Esophagus muscularis mucosa (tissue), 4 donors: ENCODE results near the gene VPS18. TPM values are rescaled to one million over a fixed set of nuclear protein-coding genes. Genes with fewer than 3 reads are reported as not detected.

Experiments
- DNase-seq: peaks from one replicate; pipeline ENCODE4 v3.0.0-alpha.2; 2017; ENCODE audit errors: extremely low spot score
- H3K27ac ChIP-seq, 4 donors: fragments of 200-600 bp; sonication (generic); replicated peaks in 1 of 4; 1 replicate in 3 of 4; 2 replicates in 1 of 4; pipeline ENCODE4 v1.5.1; 2016 to 2019; ENCODE audit warnings: mild to moderate bottlenecking in 1 of 4
- H3K27me3 ChIP-seq, 4 donors: fragments of 200-600 bp; sonication (generic); one replicate each; pipeline versions ENCODE4 v1.5.1 to v1.6.0; 2016 to 2019
- H3K36me3 ChIP-seq, 4 donors: fragments of 200-600 bp; sonication (generic); one replicate each; pipeline ENCODE4 v1.5.1; 2016 to 2019
- H3K4me1 ChIP-seq, 4 donors: fragments of 200-600 bp; sonication (generic); one replicate each; pipeline ENCODE4 v1.5.1; 2016 to 2019
- H3K4me3 ChIP-seq, 4 donors: fragments of 200-600 bp; sonication (generic); 1 replicate in 2 of 4; 2 replicates in 2 of 4; pipeline ENCODE4 v1.5.1; 2016 to 2019; ENCODE audit warnings: mild to moderate bottlenecking in 4 of 4, moderate library complexity in 1 of 4
- H3K9me3 ChIP-seq, 4 donors: fragments of 200-600 bp; sonication (generic); 1 replicate in 3 of 4; 2 replicates in 1 of 4; pipeline ENCODE4 v1.5.1; 2016 to 2019
- EP300 ChIP-seq: sonication (generic); formaldehyde crosslinking; IDR thresholded peaks from one replicate; pipeline ENCODE4 v1.6.1; 2017; ENCODE audit warnings: antibody characterized with exemption
- POLR2A ChIP-seq: fragments of 450-650 bp; IDR thresholded peaks from one replicate; pipeline ENCODE4 v1.6.1; 2017; ENCODE audit warnings: antibody characterized with exemption, moderate library complexity, mild to moderate bottlenecking, low read depth
- POLR2AphosphoS5 ChIP-seq, 2 donors: sonication (generic); formaldehyde crosslinking; IDR thresholded peaks; one replicate each; pipeline ENCODE4 v1.6.1; 2017; ENCODE audit warnings: antibody characterized with exemption in 2 of 2
- WGBS: methylation state at CpG from one replicate; pipeline ENCODE4 v1.1.5; 2018; 5-methylcytosine and 5-hydroxymethylcytosine counted together
- intact Hi-C: fragments of 100-400 bp; cut with DNase I; formaldehyde crosslinking; loops from one replicate; pipeline ENCODE4 v1.15.1; 2023
- total RNA-seq, 4 donors: library from RNA; depleted of rRNA; stranded (reverse); fragments of >200 nt; gene quantifications; one replicate each; pipeline versions ENCODE4 v1.1.0 to v1.2.1, GENCODE V29; 2016
- TF ChIP-seq, protein P1 (sequence below), 3 experiments: fragments of 200-600 bp in 2 of 3; fragments of 450-650 bp in 1 of 3; sonication (generic) in 2 of 3; IDR thresholded peaks; one replicate each; pipeline ENCODE4 v1.5.1; 2017 to 2019; ENCODE audit warnings: antibody characterized with exemption in 3 of 3, mild to moderate bottlenecking in 2 of 3, moderate library complexity in 1 of 3

Gene VPS18
- total RNA-seq, 4 donors from 2014 or later = 28.7 to 36.6 (median 32.2) TPM

DNA sequence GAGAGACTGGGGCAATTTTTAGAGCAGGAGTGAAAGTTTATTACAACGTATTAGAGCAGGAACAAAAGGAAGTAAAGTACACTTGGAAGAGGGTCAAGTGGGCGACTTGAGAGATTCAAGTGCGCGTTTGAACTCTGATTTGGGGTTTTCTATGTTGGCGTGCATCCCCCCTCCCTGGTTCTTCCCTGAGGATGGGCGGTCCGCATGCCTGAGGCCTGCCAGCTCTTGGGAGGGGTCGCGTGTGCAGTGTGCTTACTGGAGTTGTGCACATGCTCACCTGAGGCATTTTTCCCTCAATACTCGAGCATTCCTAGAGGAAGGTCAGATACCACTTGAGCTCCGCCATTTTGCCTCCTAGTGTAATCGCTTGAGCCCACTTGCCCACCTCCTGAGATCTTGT, 48.6 kb downstream of the VPS18 start:
- H3K4me1 ChIP-seq = peaks cover 33 to 47% (median 36%) of the 10 kb centered on the region in 4 donors
- H3K27me3 ChIP-seq = peaks cover 0 to 4% (median 0%) of the 10 kb centered on the region in 4 donors
- no peak for DNase-seq
- H3K36me3 ChIP-seq = peaks cover 0 to 6% (median 0%) of the 10 kb centered on the region in 4 donors
- peak overlapping the region in 3 of 4 donors; percentile 80 to 87 (median 86) for H3K27ac ChIP-seq
- intact Hi-C loops = loop anchor here (2.0 kb wide), 1 partner anchor 78 kb away; no protein-coding TSS in a partner anchor
- TF ChIP-seq POLR2AphosphoS5 (IDR thresholded peaks at IDR 0.05) = no peak
- peak overlapping the region in 2 of 4 donors; percentile 65 to 80 for H3K4me3 ChIP-seq
- H3K9me3 ChIP-seq = no peaks in the 10 kb centered on the region
- 86% methylated on average over 12 of the region's 12 CpGs for WGBS

DNA sequence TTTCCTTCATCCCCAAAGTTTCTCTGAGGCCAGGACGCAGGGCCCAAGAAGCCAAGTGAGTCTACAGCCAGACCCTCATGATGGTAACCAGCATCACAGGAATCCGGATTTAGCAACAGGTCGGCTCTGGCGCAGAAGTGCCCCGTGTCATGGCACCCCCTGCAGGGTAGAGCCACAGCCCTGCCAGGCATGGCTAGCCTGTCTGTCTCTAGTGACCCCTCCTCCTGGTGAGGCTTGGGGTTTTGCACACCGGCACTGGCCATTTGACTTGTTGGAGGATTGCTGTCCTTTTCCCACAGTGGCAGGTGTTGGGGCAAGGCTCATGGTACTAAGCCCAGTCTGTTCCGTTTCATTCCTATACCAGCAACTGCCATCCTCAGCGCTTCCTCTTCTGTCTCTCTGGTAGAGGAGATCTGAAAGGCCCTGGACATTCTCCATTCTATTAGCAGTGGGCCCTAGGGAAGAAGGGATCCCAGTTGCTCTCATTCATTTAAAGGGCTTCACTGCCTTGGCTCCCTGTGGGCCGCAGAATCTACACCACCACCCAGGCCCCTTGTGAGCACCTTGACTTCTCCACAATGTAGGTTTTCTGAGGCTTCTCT, 49.6 kb downstream of the VPS18 start:
- WGBS = 98% methylated on average over 7 of the region's 9 CpGs

DNA sequence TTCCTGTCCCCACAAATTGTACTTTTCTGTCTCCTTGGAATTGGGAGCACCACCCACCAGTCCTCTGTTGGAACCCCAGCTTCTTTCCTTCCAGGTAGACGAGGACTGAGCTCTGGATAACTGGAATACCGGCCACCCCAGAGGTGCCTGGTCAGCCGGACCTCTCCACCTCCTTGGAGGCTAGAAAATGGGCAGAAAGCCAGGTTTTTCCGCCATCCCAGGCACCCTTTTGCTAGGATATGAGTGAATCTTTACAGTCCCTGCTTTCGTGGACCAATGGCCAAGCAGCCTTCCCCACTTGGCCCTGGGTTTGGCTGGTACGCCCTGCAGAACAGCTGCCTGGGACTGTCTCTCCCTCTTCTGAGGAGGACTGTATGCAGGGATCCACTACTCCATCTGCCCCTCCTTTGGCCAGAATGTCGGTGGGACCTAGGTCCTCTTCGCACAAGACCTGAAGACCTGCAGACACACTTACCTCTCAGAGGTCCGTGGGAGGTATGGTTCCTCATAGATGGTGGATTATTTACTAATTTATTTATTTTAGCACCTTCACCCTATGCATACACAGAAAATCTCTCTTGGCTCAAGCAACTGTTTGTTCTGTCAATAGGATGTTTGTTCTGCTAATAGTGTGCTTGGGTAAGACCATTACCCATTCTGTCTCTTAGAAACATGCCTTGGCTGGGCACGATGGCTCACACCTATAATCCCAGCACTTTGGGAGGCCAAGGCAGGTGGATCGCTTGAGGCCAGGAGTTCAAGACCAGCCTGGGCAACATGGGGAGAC, 50.5 kb downstream of the VPS18 start:
- Histone ChIP-seq H3K4me3 (no peak overlapping the region), H3K27ac (no peak overlapping the region), H3K27me3 (peaks cover 0 to 4% (median 0%) of the 10 kb centered on the region in 4 donors), H3K36me3 (no peaks in the 10 kb centered on the region), H3K4me1 (peaks cover 29 to 34% (median 31%) of the 10 kb centered on the region in 4 donors), H3K9me3 (no peaks in the 10 kb centered on the region)
- DNase-seq = no peak
- intact Hi-C loops = no loop called here
- no peak for TF ChIP-seq EP300
- TF ChIP-seq POLR2A = no peak
- TF ChIP-seq, protein P1, sequence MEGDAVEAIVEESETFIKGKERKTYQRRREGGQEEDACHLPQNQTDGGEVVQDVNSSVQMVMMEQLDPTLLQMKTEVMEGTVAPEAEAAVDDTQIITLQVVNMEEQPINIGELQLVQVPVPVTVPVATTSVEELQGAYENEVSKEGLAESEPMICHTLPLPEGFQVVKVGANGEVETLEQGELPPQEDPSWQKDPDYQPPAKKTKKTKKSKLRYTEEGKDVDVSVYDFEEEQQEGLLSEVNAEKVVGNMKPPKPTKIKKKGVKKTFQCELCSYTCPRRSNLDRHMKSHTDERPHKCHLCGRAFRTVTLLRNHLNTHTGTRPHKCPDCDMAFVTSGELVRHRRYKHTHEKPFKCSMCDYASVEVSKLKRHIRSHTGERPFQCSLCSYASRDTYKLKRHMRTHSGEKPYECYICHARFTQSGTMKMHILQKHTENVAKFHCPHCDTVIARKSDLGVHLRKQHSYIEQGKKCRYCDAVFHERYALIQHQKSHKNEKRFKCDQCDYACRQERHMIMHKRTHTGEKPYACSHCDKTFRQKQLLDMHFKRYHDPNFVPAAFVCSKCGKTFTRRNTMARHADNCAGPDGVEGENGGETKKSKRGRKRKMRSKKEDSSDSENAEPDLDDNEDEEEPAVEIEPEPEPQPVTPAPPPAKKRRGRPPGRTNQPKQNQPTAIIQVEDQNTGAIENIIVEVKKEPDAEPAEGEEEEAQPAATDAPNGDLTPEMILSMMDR (IDR thresholded peaks at IDR 0.05) = no peak
- no peak for TF ChIP-seq POLR2AphosphoS5 (IDR thresholded peaks at IDR 0.05)
- 91% methylated on average over 11 of the region's 11 CpGs for WGBS

More for the DNA sequence above, 49.6 kb downstream of the VPS18 start:
- DNase-seq = no peak
- intact Hi-C loops = loop anchor here (2.0 kb wide), 1 partner anchor 77 kb away; no protein-coding TSS in a partner anchor
- Histone ChIP-seq H3K9me3 (no peaks in the 10 kb centered on the region), H3K4me3 (no peak overlapping the region), H3K36me3 (peaks cover 0 to 5% (median 0%) of the 10 kb centered on the region in 4 donors), H3K27ac (no peak overlapping the region), H3K27me3 (peaks cover 0 to 4% (median 0%) of the 10 kb centered on the region in 4 donors), H3K4me1 (peaks cover 29 to 37% (median 33%) of the 10 kb centered on the region in 4 donors)
- TF ChIP-seq POLR2A (no peak), EP300 (no peak), POLR2AphosphoS5 (IDR thresholded peaks at IDR 0.05) (no peak)
- TF ChIP-seq, protein P1 (IDR thresholded peaks at IDR 0.05) = no peak

DNA sequence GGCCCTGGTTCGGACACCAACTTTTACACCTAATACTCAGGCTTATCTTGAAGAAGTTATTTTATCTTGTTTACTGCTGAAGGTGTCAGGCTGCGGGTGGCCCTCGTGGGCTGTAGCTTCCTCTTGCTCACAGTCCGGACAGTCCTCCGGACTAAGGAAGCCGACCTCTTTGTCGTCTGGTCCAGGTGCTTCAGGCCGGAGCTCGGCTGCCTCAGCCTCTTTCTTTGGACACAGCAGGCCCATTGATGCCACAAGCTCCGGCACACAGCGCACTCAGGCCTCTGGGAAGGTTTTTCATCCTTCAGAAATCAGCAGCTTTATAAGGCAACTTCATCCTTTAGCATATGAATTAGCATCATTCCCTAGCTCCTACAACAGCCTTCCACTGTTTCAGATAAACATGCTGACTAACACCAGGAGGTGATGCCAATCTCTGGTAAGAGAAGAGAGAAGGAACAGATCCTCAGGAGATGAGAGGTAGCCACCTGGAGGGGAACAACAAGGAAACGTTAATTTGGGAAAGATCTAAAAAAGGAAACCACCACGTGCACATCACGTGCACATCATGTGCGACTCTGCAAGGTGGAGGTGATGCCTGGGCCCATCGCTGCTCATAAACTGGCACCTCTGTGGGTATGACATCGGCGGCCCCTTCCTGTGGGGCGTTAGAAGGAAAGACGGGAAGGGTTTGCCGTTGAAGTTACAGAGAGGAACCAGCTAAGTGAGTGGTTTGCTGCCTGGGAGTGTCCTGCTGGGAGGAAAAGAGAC, 54.6 kb downstream of the VPS18 start:
- 75% methylated on average over 21 of the region's 21 CpGs for WGBS
- H3K36me3 ChIP-seq = no peaks in the 10 kb centered on the region
- no peak for TF ChIP-seq EP300
- TF ChIP-seq POLR2AphosphoS5 (IDR thresholded peaks at IDR 0.05) = no peak
- TF ChIP-seq, protein P1 (IDR thresholded peaks at IDR 0.05) = no peak
- TF ChIP-seq POLR2A = no peak
- H3K27ac ChIP-seq = no peak overlapping the region
- no peaks in the 10 kb centered on the region for H3K9me3 ChIP-seq
- H3K4me3 ChIP-seq = no peak overlapping the region
- intact Hi-C loops = no loop called here
- H3K4me1 ChIP-seq = peaks cover 9 to 16% (median 13%) of the 10 kb centered on the region in 4 donors
- DNase-seq = no peak
- no peaks in the 10 kb centered on the region for H3K27me3 ChIP-seq
